ENCODE measurements around the gene CACNA2D3.

DNA sequence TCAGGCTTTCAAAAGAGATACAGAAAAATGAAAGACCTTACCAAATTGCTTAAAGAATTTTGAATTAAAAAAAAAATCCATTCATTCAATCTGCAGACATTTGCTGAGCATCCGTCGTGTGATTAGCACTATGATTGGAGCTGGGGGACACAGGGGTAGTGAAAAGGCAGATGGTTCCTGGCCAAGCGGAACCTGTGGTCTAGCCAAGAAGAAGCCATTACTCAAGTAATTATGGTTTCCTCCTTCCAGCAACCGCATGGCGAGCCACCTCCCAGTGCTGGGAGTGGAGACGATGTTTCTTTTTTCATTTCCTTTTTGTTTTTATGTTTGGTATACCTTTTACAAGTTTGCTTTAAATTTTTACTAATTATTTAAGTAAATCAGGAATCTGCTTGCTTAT is 140.2 kb downstream of the CACNA2D3 start:
- TF ChIP-seq, protein P1, sequence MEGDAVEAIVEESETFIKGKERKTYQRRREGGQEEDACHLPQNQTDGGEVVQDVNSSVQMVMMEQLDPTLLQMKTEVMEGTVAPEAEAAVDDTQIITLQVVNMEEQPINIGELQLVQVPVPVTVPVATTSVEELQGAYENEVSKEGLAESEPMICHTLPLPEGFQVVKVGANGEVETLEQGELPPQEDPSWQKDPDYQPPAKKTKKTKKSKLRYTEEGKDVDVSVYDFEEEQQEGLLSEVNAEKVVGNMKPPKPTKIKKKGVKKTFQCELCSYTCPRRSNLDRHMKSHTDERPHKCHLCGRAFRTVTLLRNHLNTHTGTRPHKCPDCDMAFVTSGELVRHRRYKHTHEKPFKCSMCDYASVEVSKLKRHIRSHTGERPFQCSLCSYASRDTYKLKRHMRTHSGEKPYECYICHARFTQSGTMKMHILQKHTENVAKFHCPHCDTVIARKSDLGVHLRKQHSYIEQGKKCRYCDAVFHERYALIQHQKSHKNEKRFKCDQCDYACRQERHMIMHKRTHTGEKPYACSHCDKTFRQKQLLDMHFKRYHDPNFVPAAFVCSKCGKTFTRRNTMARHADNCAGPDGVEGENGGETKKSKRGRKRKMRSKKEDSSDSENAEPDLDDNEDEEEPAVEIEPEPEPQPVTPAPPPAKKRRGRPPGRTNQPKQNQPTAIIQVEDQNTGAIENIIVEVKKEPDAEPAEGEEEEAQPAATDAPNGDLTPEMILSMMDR (conservative IDR thresholded peaks at IDR 0.05; ENCODE audit: low read length): no peak
- no peak for TF ChIP-seq EZH2phosphoT487 (IDR thresholded peaks at IDR 0.05; ENCODE audit: borderline replicate concordance, low read depth, low read length)
